Tibial nerve (tissue), 4 donors: ENCODE measurements around the gene CRYGS. TPM values are rescaled to one million over a fixed set of nuclear protein-coding genes. Genes with fewer than 3 reads are reported as not detected.

Source experiments
- DNase-seq, 2 donors: peaks; one replicate each; pipeline ENCODE4 v3.0.0-alpha.2; 2019; ENCODE audit warnings: low spot score in 2 of 2
- H3K27ac ChIP-seq, 4 donors: fragments of 200-600 bp; sonication (generic) in 3 of 4; one replicate each; pipeline ENCODE4 v1.5.1; 2017 to 2019; ENCODE audit warnings: mild to moderate bottlenecking in 1 of 4
- H3K27me3 ChIP-seq, 2 donors: fragments of 200-600 bp; sonication (generic) in 1 of 2; one replicate each; pipeline versions ENCODE4 v1.5.1 to v1.6.0; 2017 to 2019
- H3K36me3 ChIP-seq, 3 donors: fragments of 200-600 bp; sonication (generic); one replicate each; pipeline ENCODE4 v1.5.1; 2018 to 2019
- H3K4me1 ChIP-seq, 4 donors: fragments of 200-600 bp; sonication (generic) in 3 of 4; one replicate each; pipeline ENCODE4 v1.5.1; 2017 to 2019
- H3K4me3 ChIP-seq, 4 donors: fragments of 200-600 bp; sonication (generic) in 3 of 4; one replicate each; pipeline ENCODE4 v1.5.1; 2017 to 2019; ENCODE audit warnings: mild to moderate bottlenecking in 1 of 4, moderate library complexity in 1 of 4
- H3K9me3 ChIP-seq, 4 donors: fragments of 200-600 bp; sonication (generic) in 3 of 4; one replicate each; pipeline ENCODE4 v1.5.1; 2017 to 2019
- CTCF ChIP-seq, 5 experiments: fragments of 200-600 bp in 3 of 5; fragments of 450-650 bp in 2 of 5; sonication (generic) in 3 of 5; IDR thresholded peaks; one replicate each; pipeline ENCODE4 v1.5.1; 2016 to 2019; ENCODE audit warnings: antibody characterized with exemption in 5 of 5, mild to moderate bottlenecking in 3 of 5, moderate library complexity in 2 of 5
- EP300 ChIP-seq, 2 donors: sonication (generic); formaldehyde crosslinking; IDR thresholded peaks; one replicate each; pipeline ENCODE4 v1.6.1; 2017; ENCODE audit warnings: antibody characterized with exemption in 2 of 2, mild to moderate bottlenecking in 1 of 2
- POLR2A ChIP-seq, 2 donors: fragments of 450-650 bp; IDR thresholded peaks; one replicate each; pipeline ENCODE4 v1.6.1; 2017; ENCODE audit warnings: antibody characterized with exemption in 2 of 2, mild to moderate bottlenecking in 2 of 2, moderate library complexity in 2 of 2
- WGBS, 2 donors: methylation state at CpG; one replicate each; pipeline ENCODE4 v1.1.5; 2018; 5-methylcytosine and 5-hydroxymethylcytosine counted together
- total RNA-seq, 4 donors: library from RNA; depleted of rRNA; stranded (reverse); fragments of >200 nt; gene quantifications; one replicate each; pipeline ENCODE4 v1.1.0, GENCODE V29; 2016

CRYGS gene
- total RNA-seq, 4 donors from 2014 or later: 3.0 to 12.2 (median 3.2) TPM

- Histone ChIP-seq H3K4me3 (no peak overlapping the region), H3K27ac (no peak overlapping the region), H3K36me3 (peaks cover 0 to 13% (median 0%) of the 10 kb centered on the region in 3 donors), H3K27me3 (no peaks in the 10 kb centered on the region), H3K4me1 (peaks cover 0 to 73% (median 13%) of the 10 kb centered on the region in 4 donors), H3K9me3 (no peaks in the 10 kb centered on the region)
- no peak for DNase-seq
- TF ChIP-seq CTCF (IDR thresholded peaks at IDR 0.05) (no peak), POLR2A (IDR thresholded peaks at IDR 0.05) (no peak), EP300 (IDR thresholded peaks at IDR 0.05) (no peak)
These were observed 20.4 kb upstream of the CRYGS start for GRCh38 chr3:186564586-186564985.

- Histone ChIP-seq H3K27me3 (no peaks in the 10 kb centered on the region), H3K9me3 (no peaks in the 10 kb centered on the region), H3K27ac (no peak overlapping the region), H3K4me1 (no peaks in the 10 kb centered on the region), H3K36me3 (peaks cover 0 to 98% (median 9%) of the 10 kb centered on the region in 3 donors), H3K4me3 (no peak overlapping the region)
- 57 to 59% methylated on average over 5 of the region's 5 CpGs for WGBS, 2 donors
- DNase-seq: no peak
- no peak for TF ChIP-seq EP300 (IDR thresholded peaks at IDR 0.05)
- TF ChIP-seq POLR2A (IDR thresholded peaks at IDR 0.05): no peak
- no peak for TF ChIP-seq CTCF (IDR thresholded peaks at IDR 0.05)
These were observed 8.3 kb upstream of the CRYGS start for GRCh38 chr3:186552408-186553031.

GRCh38 chr3:186551387-186551786 is 7.2 kb upstream of the CRYGS start:
- no peak overlapping the region for H3K4me3 ChIP-seq
- no peaks in the 10 kb centered on the region for H3K27me3 ChIP-seq
- TF ChIP-seq EP300 (IDR thresholded peaks at IDR 0.05) (no peak), CTCF (IDR thresholded peaks at IDR 0.05) (no peak), POLR2A (IDR thresholded peaks at IDR 0.05) (no peak)
- peaks cover 0 to 97% (median 9%) of the 10 kb centered on the region in 3 donors for H3K36me3 ChIP-seq
- WGBS, 2 donors: 84 to 86% methylated on average over 6 of the region's 6 CpGs
- no peaks in the 10 kb centered on the region for H3K4me1 ChIP-seq
- no peaks in the 10 kb centered on the region for H3K9me3 ChIP-seq
- no peak overlapping the region for H3K27ac ChIP-seq
- DNase-seq: no peak

- Histone ChIP-seq H3K4me3 (no peak overlapping the region), H3K27ac (no peak overlapping the region), H3K27me3 (no peaks in the 10 kb centered on the region), H3K4me1 (no peaks in the 10 kb centered on the region), H3K9me3 (no peaks in the 10 kb centered on the region), H3K36me3 (peaks cover 0 to 83% (median 9%) of the 10 kb centered on the region in 3 donors)
- no peak for TF ChIP-seq CTCF (IDR thresholded peaks at IDR 0.05)
- TF ChIP-seq POLR2A (IDR thresholded peaks at IDR 0.05): no peak
- no peak for TF ChIP-seq EP300 (IDR thresholded peaks at IDR 0.05)
- no peak for DNase-seq
- WGBS, 2 donors: 94 to 96% methylated on average over 3 of the region's 3 CpGs
These were observed 5.3 kb upstream of the CRYGS start for GRCh38 chr3:186549497-186549896.

DNA sequence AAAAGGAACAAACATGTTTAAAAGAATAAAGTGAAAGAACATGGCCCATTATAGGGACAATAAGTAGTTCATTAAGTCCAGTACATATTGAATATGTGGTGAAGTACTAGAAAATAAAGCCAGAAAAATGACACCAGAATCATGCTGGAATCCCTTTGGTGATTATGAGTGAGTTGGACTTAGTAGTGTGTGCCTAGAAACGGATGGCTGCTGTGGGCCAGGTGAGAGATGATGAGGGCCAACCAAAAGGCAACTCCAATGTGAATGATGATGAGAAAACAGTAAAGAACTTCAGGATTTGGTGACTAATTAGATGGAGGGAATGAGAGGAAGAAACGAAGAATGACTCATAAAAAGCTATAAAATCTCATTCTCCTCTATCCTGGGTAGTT is 3.3 kb downstream of the CRYGS start:
- H3K4me3 ChIP-seq: no peak overlapping the region
- TF ChIP-seq CTCF (IDR thresholded peaks at IDR 0.05) (no peak), EP300 (IDR thresholded peaks at IDR 0.05) (no peak), POLR2A (IDR thresholded peaks at IDR 0.05) (no peak)

More for the DNA sequence above, 3.3 kb downstream of the CRYGS start:
- Histone ChIP-seq H3K27me3 (no peaks in the 10 kb centered on the region), H3K36me3 (peaks cover 0 to 10% (median 0%) of the 10 kb centered on the region in 3 donors), H3K9me3 (no peaks in the 10 kb centered on the region), H3K4me1 (peaks cover 0 to 11% (median 0%) of the 10 kb centered on the region in 4 donors), H3K27ac (no peak overlapping the region)
- no peak for DNase-seq
- 47 to 48% methylated on average over 2 of the region's 2 CpGs for WGBS, 2 donors
